Stomach (tissue), 9 donors: ENCODE data around the gene R3HDM2. TPM values are rescaled to one million over a fixed set of nuclear protein-coding genes. Genes with fewer than 3 reads are reported as not detected.

Experiments used
- DNase-seq, 2 donors: peaks; one replicate each; pipeline versions ENCODE4 v3.0.0 to v3.0.0-alpha.2; 2013 to 2019
- H3K27ac ChIP-seq, 5 donors: fragments of 200-600 bp in 4 of 5; sonication (generic) in 4 of 5; one replicate each; pipeline ENCODE4 v1.5.1; 2013 to 2019; ENCODE audit warnings: mild to moderate bottlenecking in 1 of 5, moderate library complexity in 1 of 5
- H3K27me3 ChIP-seq, 3 donors: fragments of 200-600 bp; sonication (generic); one replicate each; pipeline ENCODE4 v1.5.1; 2017 to 2019; ENCODE audit warnings: mixed run types in 1 of 3
- H3K36me3 ChIP-seq, 4 donors: fragments of 200-600 bp; sonication (generic); 1 replicate in 3 of 4; 2 replicates in 1 of 4; pipeline ENCODE4 v1.5.1; 2016 to 2019
- H3K4me1 ChIP-seq, 4 donors: fragments of 200-600 bp; sonication (generic); one replicate each; pipeline ENCODE4 v1.5.1; 2016 to 2019
- H3K4me3 ChIP-seq, 4 donors: fragments of 200-600 bp; sonication (generic) in 3 of 4; one replicate each; pipeline ENCODE4 v1.5.1; 2016 to 2019; ENCODE audit warnings: mild to moderate bottlenecking in 1 of 4
- H3K9me3 ChIP-seq, 4 donors: fragments of 200-600 bp; sonication (generic); one replicate each; pipeline ENCODE4 v1.5.1; 2016 to 2019
- EP300 ChIP-seq: sonication (generic); formaldehyde crosslinking; IDR thresholded peaks from one replicate; pipeline ENCODE4 v1.6.1; 2017; ENCODE audit warnings: antibody characterized with exemption
- POLR2A ChIP-seq, 4 donors: fragments of 450-650 bp; IDR thresholded peaks; one replicate each; pipeline ENCODE4 v1.6.1; 2016; ENCODE audit warnings: antibody characterized with exemption in 4 of 4, control low read depth in 2 of 4, mild to moderate bottlenecking in 1 of 4, moderate library complexity in 1 of 4
- POLR2AphosphoS5 ChIP-seq, 3 donors: sonication (generic); formaldehyde crosslinking; IDR thresholded peaks; one replicate each; pipeline ENCODE4 v1.6.1; 2016; ENCODE audit warnings: antibody characterized with exemption in 3 of 3
- WGBS, 5 donors: extraction: QIAGEN DNeasy Blood & Tissue Kit in 3 of 5; methylation state at CpG; one replicate each; pipeline versions ENCODE4 v1.1.5 to v1.1.7; 2013 to 2018; 5-methylcytosine and 5-hydroxymethylcytosine counted together
- intact Hi-C: fragments of 100-400 bp; cut with DNase I; formaldehyde crosslinking; loops from one replicate; pipeline ENCODE4 v1.15.1; 2023; ENCODE audit warnings: low total_unique reads
- polyA plus RNA-seq, 3 donors: library from polyadenylated mRNA; stranded (reverse); fragments of 200-250 nt; gene quantifications; one replicate each; pipeline ENCODE4 v1.2.3, GENCODE V29; 2013
- total RNA-seq, 5 donors: library from RNA; depleted of rRNA; stranded (reverse); fragments of >200 nt; gene quantifications; one replicate each; pipeline versions ENCODE4 v1.1.0 to v1.2.3, GENCODE V29; 2014 to 2016
- TF ChIP-seq, protein P1 (sequence below), 7 experiments: fragments of 450-650 bp in 4 of 7; fragments of 200-600 bp in 3 of 7; sonication (generic) in 3 of 7; IDR thresholded peaks; one replicate each; pipeline ENCODE4 v1.5.1; 2016 to 2019; ENCODE audit warnings: antibody characterized with exemption in 7 of 7, control low read depth in 2 of 7, mild to moderate bottlenecking in 1 of 7
- donor health status: healthy with polysubstance abuse.
- donor health status: Bipolar disorder and iron deficiency.
- donor health status: healthy.

The R3HDM2 gene
- total and polyA plus RNA-seq, 8 donors = 12.4 to 64.3 (median 24.5) TPM

DNA sequence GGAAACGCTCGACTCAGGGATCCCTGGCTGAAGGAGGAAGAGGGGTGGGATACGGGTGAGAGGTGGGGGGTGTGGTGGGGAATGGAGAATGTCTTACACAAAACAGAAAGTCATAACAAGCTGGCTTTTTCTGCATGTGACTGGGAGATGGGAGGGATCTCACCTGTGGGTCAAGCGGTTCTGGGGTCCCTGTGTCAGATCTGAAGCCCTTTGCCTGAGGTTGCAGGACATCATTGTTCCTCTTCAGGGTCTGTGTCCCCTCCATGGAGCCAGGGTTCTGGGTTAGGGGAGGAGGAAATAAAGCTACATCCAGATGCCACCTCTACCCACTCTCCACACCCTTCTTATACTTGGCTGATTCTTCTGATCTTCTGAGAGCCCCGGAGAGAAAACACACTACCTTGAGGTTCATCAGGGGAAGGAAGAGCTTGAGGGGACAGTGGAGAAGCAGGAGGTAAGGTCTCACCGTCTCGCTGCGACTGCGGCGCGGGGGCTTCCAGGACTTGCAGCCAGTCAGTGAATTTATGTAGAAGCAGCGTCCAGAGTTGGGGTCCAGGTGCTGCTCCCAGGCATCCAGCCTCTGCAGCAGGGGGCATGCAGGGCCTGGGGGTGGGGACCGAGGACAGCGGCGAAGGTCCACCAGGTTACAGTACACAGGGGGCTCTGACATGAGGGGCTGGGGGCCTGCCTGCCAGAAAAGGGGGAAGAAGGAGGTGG, 46.3 kb upstream of the R3HDM2 start:
- 66 to 76% (median 73%) methylated on average over 15 of the region's 15 CpGs for WGBS, 5 donors
- no peak for DNase-seq
- intact Hi-C loops = no loop called here
- TF ChIP-seq, protein P1, sequence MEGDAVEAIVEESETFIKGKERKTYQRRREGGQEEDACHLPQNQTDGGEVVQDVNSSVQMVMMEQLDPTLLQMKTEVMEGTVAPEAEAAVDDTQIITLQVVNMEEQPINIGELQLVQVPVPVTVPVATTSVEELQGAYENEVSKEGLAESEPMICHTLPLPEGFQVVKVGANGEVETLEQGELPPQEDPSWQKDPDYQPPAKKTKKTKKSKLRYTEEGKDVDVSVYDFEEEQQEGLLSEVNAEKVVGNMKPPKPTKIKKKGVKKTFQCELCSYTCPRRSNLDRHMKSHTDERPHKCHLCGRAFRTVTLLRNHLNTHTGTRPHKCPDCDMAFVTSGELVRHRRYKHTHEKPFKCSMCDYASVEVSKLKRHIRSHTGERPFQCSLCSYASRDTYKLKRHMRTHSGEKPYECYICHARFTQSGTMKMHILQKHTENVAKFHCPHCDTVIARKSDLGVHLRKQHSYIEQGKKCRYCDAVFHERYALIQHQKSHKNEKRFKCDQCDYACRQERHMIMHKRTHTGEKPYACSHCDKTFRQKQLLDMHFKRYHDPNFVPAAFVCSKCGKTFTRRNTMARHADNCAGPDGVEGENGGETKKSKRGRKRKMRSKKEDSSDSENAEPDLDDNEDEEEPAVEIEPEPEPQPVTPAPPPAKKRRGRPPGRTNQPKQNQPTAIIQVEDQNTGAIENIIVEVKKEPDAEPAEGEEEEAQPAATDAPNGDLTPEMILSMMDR (IDR thresholded peaks at IDR 0.05) = no peak
- no peak for TF ChIP-seq POLR2AphosphoS5 (IDR thresholded peaks at IDR 0.05)
- TF ChIP-seq EP300 = no peak
- TF ChIP-seq POLR2A (IDR thresholded peaks at IDR 0.05) = no peak
- Histone ChIP-seq H3K27ac (peak overlapping the region; percentile 1 to 80 (median 71)), H3K27me3 (peaks cover 0 to 84% (median 41%) of the 10 kb centered on the region in 3 donors), H3K4me1 (peaks cover 17 to 35% (median 23%) of the 10 kb centered on the region in 4 donors), H3K9me3 (no peaks in the 10 kb centered on the region), H3K4me3 (peak overlapping the region; percentile 18 to 60 (median 45)), H3K36me3 (peaks cover 0 to 18% (median 0%) of the 10 kb centered on the region in 4 donors)

DNA sequence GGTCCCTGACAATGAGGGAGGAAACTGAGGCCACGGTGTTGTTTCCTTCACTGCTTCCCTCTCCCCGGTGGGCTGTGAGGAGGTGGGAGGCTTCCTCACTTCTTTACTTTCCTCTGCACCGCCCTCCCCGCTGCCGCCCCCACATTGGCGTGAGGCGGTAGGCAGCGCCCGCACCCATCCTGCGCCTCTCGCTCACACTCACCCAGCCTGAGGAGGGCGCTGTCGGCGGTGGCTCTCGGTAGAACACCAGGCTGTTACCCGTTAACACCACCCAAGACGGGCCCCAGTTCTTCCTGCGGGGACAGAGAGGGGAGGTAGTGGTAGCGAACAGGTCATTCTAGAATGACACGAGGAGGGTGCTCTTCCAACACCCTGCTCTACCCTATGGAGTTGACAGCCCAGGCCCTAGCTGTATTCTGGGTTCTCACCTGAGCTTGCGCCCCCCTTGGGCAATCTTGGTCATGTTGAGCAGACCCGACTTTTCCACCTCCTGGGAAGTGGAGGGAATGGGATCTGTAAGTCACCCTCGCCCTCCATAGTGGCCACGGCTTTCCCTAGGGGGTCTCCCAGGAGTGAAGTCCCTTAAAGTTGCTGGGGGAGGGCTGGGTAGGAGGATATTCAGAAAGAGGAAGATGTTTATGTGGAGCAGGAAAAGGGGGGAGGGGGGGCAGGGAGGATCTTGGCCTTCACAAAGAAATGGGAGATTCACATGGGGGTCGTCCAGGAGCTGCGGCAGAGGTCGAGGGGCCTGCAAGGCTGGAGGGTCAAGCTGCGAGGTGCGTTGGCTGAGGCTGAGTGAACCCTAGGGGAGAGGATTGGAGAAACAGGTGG, 45.5 kb upstream of the R3HDM2 start:
- Histone ChIP-seq H3K36me3 (peaks cover 0 to 18% (median 0%) of the 10 kb centered on the region in 4 donors), H3K4me1 (peaks cover 17 to 35% (median 23%) of the 10 kb centered on the region in 4 donors), H3K4me3 (peak overlapping the region; percentile 36 to 60 (median 45)), H3K27me3 (peaks cover 0 to 84% (median 41%) of the 10 kb centered on the region in 3 donors), H3K27ac (peak overlapping the region in 4 of 5 donors; percentile 64 to 80 (median 75)), H3K9me3 (no peaks in the 10 kb centered on the region)
- TF ChIP-seq POLR2AphosphoS5 (IDR thresholded peaks at IDR 0.05) (no peak), POLR2A (IDR thresholded peaks at IDR 0.05) (no peak), EP300 (no peak)
- TF ChIP-seq, protein P1 (IDR thresholded peaks at IDR 0.05) = peak in 1 of 7 experiments; percentile 8
- intact Hi-C loops = no loop called here
- DNase-seq = peak; percentile 41 to 71
- 15 to 19% (median 17%) methylated on average over 27 to 29 of the region's 29 CpGs for WGBS, 5 donors

DNA sequence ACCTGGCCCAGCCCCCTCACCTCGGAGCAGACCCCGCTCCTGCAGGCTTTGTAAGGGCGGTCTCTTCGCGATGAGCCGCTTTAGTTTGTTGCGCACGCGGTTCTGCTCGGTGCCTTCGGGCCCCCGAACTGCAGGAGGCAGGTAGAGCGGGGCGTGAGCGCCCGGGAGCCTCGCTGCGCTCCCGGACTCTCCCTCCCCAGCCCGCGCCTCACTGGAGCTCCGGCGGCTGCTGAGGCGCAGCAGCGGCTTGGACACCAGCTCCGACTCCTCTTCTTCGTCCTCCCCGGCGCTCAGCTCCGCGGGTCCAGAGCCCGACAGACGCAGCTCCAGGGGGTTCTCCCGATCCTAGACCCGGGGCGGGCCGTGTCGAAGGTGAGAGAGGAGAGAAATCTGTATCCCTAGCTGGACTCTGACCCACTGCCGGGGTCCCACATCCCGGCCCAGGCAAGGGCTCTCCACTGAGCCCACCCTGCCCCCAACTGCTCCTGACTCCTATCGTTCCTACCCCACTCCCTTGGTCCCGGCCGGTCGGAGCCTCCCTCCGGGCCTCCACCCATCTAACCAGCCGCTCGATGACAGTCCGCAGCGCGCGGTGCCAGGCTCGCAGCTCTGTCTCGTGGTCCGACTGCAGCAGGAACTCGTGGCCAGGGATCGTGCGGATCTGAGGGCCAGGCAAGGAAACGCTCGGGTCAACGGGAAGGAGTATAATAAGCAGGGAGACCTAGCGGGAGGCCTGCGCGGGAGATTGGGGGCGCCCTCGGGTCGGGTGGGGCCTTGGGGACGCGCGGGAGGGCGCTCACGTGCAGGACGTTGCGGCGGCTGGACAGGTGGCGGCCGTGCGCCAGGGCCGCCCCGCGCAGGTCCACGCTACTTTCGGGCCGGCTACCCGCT, 44.7 kb upstream of the R3HDM2 start:
- 8 to 18% (median 11%) methylated on average over 25 to 84 of the region's 84 CpGs for WGBS, 5 donors

More for the DNA sequence above, 44.7 kb upstream of the R3HDM2 start:
- peak in 1 of 2 donors; percentile 74 for DNase-seq
- TF ChIP-seq, protein P1 (IDR thresholded peaks at IDR 0.05) = no peak
- TF ChIP-seq POLR2AphosphoS5 (IDR thresholded peaks at IDR 0.05) (no peak), POLR2A (IDR thresholded peaks at IDR 0.05) (no peak), EP300 (no peak)
- Histone ChIP-seq H3K4me3 (peak overlapping the region; percentile 36 to 60 (median 45)), H3K27ac (peak overlapping the region in 2 of 5 donors; percentile 36 to 80), H3K4me1 (peaks cover 17 to 35% (median 23%) of the 10 kb centered on the region in 4 donors), H3K27me3 (peaks cover 0 to 89% (median 45%) of the 10 kb centered on the region in 3 donors), H3K9me3 (no peaks in the 10 kb centered on the region), H3K36me3 (peaks cover 0 to 26% (median under 1%) of the 10 kb centered on the region in 4 donors)
- intact Hi-C loops = no loop called here
